Stomach (tissue), 4 donors: Measurements from ENCODE around the gene PDE4B.

Experiments
- POLR2A ChIP-seq, 4 donors: fragments of 450-650 bp; IDR thresholded peaks; one replicate each; pipeline ENCODE4 v1.6.1; 2016; ENCODE audit warnings: antibody characterized with exemption in 4 of 4, control low read depth in 2 of 4, mild to moderate bottlenecking in 1 of 4, moderate library complexity in 1 of 4
- TF ChIP-seq, protein P1 (sequence below), 7 experiments: fragments of 450-650 bp in 4 of 7; fragments of 200-600 bp in 3 of 7; sonication (generic) in 3 of 7; IDR thresholded peaks; one replicate each; pipeline ENCODE4 v1.5.1; 2016 to 2019; ENCODE audit warnings: antibody characterized with exemption in 7 of 7, control low read depth in 2 of 7, mild to moderate bottlenecking in 1 of 7

- TF ChIP-seq, protein P1, sequence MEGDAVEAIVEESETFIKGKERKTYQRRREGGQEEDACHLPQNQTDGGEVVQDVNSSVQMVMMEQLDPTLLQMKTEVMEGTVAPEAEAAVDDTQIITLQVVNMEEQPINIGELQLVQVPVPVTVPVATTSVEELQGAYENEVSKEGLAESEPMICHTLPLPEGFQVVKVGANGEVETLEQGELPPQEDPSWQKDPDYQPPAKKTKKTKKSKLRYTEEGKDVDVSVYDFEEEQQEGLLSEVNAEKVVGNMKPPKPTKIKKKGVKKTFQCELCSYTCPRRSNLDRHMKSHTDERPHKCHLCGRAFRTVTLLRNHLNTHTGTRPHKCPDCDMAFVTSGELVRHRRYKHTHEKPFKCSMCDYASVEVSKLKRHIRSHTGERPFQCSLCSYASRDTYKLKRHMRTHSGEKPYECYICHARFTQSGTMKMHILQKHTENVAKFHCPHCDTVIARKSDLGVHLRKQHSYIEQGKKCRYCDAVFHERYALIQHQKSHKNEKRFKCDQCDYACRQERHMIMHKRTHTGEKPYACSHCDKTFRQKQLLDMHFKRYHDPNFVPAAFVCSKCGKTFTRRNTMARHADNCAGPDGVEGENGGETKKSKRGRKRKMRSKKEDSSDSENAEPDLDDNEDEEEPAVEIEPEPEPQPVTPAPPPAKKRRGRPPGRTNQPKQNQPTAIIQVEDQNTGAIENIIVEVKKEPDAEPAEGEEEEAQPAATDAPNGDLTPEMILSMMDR (IDR thresholded peaks at IDR 0.05): no peak
- TF ChIP-seq POLR2A (IDR thresholded peaks at IDR 0.05): no peak
These were observed 382.9 kb downstream of the PDE4B start for GRCh38 chr1:66175581-66175980.
